ENCODE data around the gene ZNF862. TPM values are rescaled to one million over a fixed set of nuclear protein-coding genes. Genes with fewer than 3 reads are reported as not detected.

The ZNF862 gene
- total and polyA plus RNA-seq, 7 donors: 0.92 to 23.8 (median 12.5) TPM

- Histone ChIP-seq H3K27ac (no peak overlapping the region), H3K36me3 (no peaks in the 10 kb centered on the region), H3K4me3 (no peak overlapping the region), H3K4me1 (no peaks in the 10 kb centered on the region), H3K9me3 (no peaks in the 10 kb centered on the region), H3K27me3 (no peaks in the 10 kb centered on the region)
- no peak for TF ChIP-seq POLR2AphosphoS5 (IDR thresholded peaks at IDR 0.05)
- no peak for DNase-seq
- WGBS, 2 donors: 92% methylated on average over 28 of the region's 28 CpGs
- intact Hi-C loops (cut with DNase I): no loop called here
Measured at GRCh38 chr7:149819141-149819960, 18.8 kb upstream of the ZNF862 start.

- Histone ChIP-seq H3K9me3 (no peaks in the 10 kb centered on the region), H3K27ac (no peak overlapping the region), H3K27me3 (no peaks in the 10 kb centered on the region), H3K36me3 (no peaks in the 10 kb centered on the region), H3K4me3 (no peak overlapping the region), H3K4me1 (no peaks in the 10 kb centered on the region)
- TF ChIP-seq POLR2AphosphoS5 (IDR thresholded peaks at IDR 0.05): no peak
- no peak for TF ChIP-seq EP300 (IDR thresholded peaks at IDR 0.05)
- TF ChIP-seq POLR2A (IDR thresholded peaks at IDR 0.05): no peak
- TF ChIP-seq CTCF (IDR thresholded peaks at IDR 0.05): no peak
- intact Hi-C loops (cut with DNase I): no loop called here
- WGBS, 2 donors: 81 to 87% methylated on average over 7 of the region's 7 CpGs
- DNase-seq: no peak
Measured at GRCh38 chr7:149819961-149820340, 18.2 kb upstream of the ZNF862 start.

GRCh38 chr7:149820622-149821190 is 17.5 kb upstream of the ZNF862 start:
- whole genome bisulfite sequencing, 2 donors: 87 to 93% methylated on average over 17 of the region's 17 CpGs
- Histone ChIP-seq H3K9me3 (no peaks in the 10 kb centered on the region), H3K4me3 (no peak overlapping the region), H3K27ac (no peak overlapping the region), H3K36me3 (no peaks in the 10 kb centered on the region), H3K4me1 (no peaks in the 10 kb centered on the region), H3K27me3 (no peaks in the 10 kb centered on the region)
- TF ChIP-seq POLR2A (IDR thresholded peaks at IDR 0.05) (no peak), CTCF (IDR thresholded peaks at IDR 0.05) (no peak), POLR2AphosphoS5 (IDR thresholded peaks at IDR 0.05) (no peak), EP300 (IDR thresholded peaks at IDR 0.05) (no peak)
- intact Hi-C loops (cut with DNase I): no loop called here
- no peak for DNase-seq

- H3K4me1 ChIP-seq: no peaks in the 10 kb centered on the region
- no peaks in the 10 kb centered on the region for H3K9me3 ChIP-seq
- no peaks in the 10 kb centered on the region for H3K27me3 ChIP-seq
- TF ChIP-seq EP300 (IDR thresholded peaks at IDR 0.05): no peak
- TF ChIP-seq CTCF (IDR thresholded peaks at IDR 0.05): no peak
- no peak for TF ChIP-seq POLR2A (IDR thresholded peaks at IDR 0.05)
- TF ChIP-seq POLR2AphosphoS5 (IDR thresholded peaks at IDR 0.05): no peak
- no peaks in the 10 kb centered on the region for H3K36me3 ChIP-seq
- no peak overlapping the region for H3K4me3 ChIP-seq
- no peak for DNase-seq
- H3K27ac ChIP-seq: no peak overlapping the region
- WGBS, 2 donors: 34 to 77% methylated on average over 30 of the region's 30 CpGs
- intact Hi-C loops (cut with DNase I): no loop called here
Measured at GRCh38 chr7:149821191-149822148, 16.7 kb upstream of the ZNF862 start.
